PC-9 (cell line): ENCODE results near the gene LGALS12.

Source experiments
- EZH2 ChIP-seq: fragments of 200-600 bp; sonication (generic); IDR thresholded peaks from 2 replicates; pipeline ENCODE4 v1.8.0; 2017; ENCODE audit warnings: antibody characterized with exemption, low read depth
- TF ChIP-seq, protein P1 (sequence below): fragments of 200-600 bp; sonication (generic); conservative IDR thresholded peaks from 2 replicates; pipeline ENCODE4 v1.6.1; 2017; ENCODE audit warnings: mixed run types, antibody characterized with exemption, mild to moderate bottlenecking, moderate library complexity

DNA sequence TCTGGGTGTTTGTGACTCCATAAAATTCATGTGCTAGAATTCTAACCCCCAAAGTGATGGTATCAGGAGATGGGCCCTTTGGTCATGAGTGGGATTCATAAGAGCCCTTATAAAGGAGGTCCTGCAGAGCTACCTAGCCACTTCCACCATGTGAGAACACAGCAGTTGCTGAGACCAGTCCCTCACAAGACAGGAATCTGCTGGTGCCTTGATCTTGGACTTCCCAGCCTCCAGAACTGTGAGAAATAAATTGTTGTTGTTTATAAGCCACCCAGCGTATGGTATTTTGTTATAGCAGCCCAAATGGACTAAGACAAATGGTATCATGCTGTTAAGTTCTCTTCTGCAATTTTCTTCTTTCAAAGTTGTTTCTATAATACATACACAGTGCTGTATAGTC, 13.4 kb upstream of the LGALS12 start:
- TF ChIP-seq, protein P1, sequence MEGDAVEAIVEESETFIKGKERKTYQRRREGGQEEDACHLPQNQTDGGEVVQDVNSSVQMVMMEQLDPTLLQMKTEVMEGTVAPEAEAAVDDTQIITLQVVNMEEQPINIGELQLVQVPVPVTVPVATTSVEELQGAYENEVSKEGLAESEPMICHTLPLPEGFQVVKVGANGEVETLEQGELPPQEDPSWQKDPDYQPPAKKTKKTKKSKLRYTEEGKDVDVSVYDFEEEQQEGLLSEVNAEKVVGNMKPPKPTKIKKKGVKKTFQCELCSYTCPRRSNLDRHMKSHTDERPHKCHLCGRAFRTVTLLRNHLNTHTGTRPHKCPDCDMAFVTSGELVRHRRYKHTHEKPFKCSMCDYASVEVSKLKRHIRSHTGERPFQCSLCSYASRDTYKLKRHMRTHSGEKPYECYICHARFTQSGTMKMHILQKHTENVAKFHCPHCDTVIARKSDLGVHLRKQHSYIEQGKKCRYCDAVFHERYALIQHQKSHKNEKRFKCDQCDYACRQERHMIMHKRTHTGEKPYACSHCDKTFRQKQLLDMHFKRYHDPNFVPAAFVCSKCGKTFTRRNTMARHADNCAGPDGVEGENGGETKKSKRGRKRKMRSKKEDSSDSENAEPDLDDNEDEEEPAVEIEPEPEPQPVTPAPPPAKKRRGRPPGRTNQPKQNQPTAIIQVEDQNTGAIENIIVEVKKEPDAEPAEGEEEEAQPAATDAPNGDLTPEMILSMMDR, result no peak
- TF ChIP-seq EZH2, result no peak
